HTR-8/SVneo (cell line): ENCODE measurements around the gene RNF126.

Source experiments
- DNase-seq: peaks from one replicate; pipeline ENCODE4 v3.0.0; 2011; ENCODE audit warnings: low spot score, mixed read lengths; ENCODE audit not compliant: insufficient read length
- FAIRE-seq: peaks from 2 replicates; lab custom pipeline; 2011; peaks lifted over from hg19 to GRCh38; lab: Jason Lieb, UNC

The RNF126 gene

DNA sequence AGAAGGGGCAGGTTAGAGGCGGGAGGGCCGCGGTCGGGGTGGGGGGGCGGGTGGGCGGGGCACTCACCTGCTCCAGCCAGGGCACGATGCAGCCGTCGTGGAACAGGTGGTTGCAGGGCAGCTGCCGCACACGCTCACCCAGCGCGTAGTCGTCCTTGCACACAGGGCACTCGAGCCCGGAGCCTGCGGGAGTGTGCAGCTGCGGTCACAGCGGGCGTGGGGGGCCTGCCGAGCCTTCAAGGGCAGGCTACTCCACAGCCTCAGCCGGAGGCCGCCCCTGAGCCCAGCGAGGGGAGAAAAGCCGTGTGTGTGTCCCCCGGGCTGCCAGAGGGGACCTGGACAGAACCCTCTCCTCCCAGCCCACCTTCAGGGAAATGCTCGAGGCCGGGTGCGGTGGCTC, 14.7 kb downstream of the RNF126 start:
- DNase-seq (no peak), FAIRE-seq (no peak)

DNA sequence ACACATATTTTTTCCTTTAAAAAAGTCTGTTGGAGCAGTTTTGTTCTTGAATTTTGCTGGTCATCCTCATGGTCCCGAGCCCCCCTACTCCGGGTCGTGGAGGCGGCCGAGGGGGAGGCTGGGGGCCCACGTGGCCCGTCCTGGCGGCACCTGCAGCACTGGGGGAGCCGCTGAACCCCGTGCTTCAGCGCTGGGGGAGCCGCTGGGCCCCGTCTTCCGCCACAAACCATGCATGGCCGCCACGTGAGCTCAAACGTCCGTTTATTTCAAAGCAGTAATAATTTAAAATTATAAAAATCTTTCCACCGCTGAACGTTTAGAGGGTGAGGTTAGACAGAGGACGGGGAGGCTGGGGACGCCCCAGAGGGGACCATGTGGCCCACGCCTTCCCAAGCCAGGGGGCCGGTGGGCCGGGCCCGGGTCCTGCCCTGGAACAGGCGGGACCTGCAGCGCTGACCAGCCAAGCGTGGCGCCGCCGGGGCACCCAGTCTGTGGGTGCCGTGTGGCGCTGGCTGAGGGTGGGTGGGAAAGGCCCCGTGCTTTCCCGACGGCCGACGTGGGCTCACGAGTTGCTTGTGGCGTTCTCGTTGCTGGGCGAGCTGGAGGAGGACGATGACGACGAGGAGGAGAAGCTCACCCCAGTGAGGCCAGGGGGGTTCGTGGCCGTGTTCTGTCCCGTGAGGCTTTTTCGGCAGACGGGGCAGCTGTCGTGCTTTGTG, 15.3 kb downstream of the RNF126 start:
- FAIRE-seq (no peak), DNase-seq (no peak)

GRCh38 chr19:646779-647565, 16.0 kb downstream of the RNF126 start:
- FAIRE-seq (no peak), DNase-seq (no peak)

GRCh38 chr19:645912-646778, 16.9 kb downstream of the RNF126 start:
- DNase-seq (no peak), FAIRE-seq (no peak)

DNA sequence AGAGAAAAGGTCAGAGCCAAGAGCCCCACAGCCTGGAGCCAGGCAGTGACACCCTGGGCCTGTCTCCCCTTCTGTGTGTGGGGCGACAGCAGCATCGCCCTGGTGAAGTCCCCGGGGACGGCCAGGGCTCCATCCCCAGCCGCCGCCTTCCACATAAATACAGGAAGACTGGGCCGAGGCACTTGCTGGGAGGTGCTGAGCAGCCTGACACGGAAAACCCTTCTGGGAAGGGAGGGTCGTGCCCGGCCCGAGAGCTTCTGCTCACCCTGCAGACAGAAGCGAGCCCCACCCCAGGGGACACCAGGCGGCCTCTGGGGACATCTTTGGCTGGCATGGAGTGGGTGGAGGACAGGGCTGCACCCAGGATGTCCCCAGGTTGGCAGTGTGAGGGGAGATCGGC, 18.2 kb downstream of the RNF126 start:
- DNase-seq, result no peak

GRCh38 chr19:644363-644762, 18.7 kb downstream of the RNF126 start:
- FAIRE-seq, result no peak
- DNase-seq, result no peak

More for the DNA sequence above, 18.2 kb downstream of the RNF126 start:
- FAIRE-seq, result no peak

DNA sequence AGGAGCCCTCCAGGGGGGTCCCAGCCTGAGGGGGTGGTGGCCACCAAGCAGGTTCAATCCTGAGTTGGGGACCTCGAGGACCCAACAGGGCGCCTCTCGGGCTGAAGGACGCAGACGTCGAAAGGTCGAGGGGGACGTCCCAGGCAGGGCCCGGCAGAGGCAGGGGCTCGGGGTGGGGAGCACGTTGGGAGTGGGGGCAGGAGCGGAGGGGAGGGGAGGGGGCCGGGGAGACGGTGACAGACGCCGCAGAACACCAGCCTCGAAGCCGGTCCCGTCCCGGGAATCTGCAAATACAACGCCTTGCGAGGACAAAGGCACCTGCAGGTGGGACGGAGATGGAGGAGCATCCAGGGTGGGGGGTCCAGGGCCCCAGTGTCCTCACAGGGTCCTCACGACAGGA, 19.3 kb downstream of the RNF126 start:
- FAIRE-seq, result no peak

GRCh38 chr19:642767-643727, 20.0 kb downstream of the RNF126 start:
- DNase-seq (no peak), FAIRE-seq (no peak)

More for the DNA sequence above, 19.3 kb downstream of the RNF126 start:
- no peak for DNase-seq

- FAIRE-seq (no peak), DNase-seq (no peak)
Observed at GRCh38 chr19:641702-642101, 21.3 kb downstream of the RNF126 start.

DNA sequence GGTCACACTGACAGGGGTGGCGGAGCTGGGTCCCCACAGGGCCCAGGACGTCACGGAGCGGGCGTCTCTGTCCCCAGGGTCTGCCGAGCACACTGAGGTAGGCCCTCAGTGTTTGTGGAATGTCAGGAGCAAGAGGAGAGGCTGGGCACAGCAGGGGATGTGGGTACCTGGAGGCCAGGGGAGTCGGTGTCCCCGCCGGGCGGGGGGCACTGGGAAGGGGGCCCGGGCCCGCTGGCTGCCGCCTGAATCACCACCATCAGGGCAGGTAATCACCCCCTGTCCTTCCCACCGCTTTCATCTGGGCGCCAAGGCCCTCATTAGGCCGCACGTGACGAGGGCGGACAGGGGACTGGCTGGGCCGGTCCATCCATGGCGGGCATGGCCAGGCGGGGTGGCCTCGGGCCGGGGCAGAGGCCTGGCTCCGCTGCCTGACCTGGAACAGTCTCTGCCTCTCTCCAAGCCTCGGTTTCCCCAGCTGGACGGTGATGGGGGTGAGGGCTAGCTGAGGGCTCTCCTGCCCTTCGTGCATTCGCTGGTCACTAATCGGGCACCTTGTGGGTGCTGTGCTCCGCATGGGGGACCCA, 22.3 kb downstream of the RNF126 start:
- FAIRE-seq (no peak), DNase-seq (no peak)

GRCh38 chr19:640161-640558, 22.9 kb downstream of the RNF126 start:
- DNase-seq, result no peak
- FAIRE-seq, result no peak

GRCh38 chr19:639253-640160, 23.5 kb downstream of the RNF126 start, which contains the start of gene FGF22:
TSS of gene FGF22 (plus strand) at chr19:639879. CDS start at chr19:639926, 47 bp downstream.
- DNase-seq (peak; percentile 91), FAIRE-seq (peak; percentile 38)

DNA sequence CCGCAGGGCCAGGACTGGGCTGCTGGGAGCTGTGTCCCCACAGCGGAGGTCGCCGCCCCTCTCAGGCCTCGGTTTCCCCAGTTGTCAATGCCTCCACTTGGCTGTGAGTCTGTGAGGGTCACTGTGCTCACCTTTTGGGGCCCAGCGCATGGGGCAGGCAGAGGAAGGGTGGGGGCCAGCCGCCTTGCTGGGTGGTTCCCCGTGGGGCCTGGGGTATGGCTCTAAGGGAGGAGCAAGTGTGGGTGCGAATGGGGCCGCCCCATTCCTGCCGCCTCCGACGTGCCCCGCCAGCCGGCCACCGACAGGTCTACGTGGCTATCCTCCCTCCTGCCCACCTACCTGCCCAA, 24.1 kb downstream of the RNF126 start:
- no peak for FAIRE-seq
- no peak for DNase-seq

DNA sequence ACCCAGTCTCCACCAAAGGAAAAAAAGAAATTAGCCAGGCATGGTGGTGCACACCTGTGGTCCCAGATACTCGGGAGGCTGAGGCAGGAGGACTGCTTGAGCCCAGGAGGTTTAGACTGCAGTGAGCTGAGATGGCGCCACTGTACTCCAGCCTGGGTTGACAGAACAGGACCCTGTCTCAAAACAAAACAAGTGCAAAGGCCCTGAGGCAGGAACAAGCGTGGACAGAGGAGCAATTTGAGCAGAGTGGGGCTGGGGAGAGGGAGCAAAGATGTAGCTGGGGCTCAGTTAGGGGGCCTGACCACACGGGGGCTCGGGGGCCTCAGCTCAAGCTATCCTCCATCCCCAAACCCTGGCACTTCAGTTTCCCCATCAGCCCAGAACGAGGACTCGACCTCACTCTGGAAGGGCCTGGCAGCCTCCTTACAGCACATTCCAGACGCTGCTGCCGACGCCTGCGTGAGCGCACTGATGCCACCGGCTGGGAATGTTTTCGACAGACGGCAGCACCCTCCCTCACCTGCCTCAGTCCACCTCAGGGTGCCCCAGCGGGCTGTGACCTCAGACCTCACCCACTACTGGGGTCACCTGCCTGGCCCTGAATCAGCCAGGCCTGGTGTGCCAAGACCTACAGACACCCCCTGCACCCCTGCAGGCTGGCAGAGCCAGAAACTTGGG, 27.9 kb downstream of the RNF126 start:
- FAIRE-seq, result no peak
- DNase-seq, result no peak

DNA sequence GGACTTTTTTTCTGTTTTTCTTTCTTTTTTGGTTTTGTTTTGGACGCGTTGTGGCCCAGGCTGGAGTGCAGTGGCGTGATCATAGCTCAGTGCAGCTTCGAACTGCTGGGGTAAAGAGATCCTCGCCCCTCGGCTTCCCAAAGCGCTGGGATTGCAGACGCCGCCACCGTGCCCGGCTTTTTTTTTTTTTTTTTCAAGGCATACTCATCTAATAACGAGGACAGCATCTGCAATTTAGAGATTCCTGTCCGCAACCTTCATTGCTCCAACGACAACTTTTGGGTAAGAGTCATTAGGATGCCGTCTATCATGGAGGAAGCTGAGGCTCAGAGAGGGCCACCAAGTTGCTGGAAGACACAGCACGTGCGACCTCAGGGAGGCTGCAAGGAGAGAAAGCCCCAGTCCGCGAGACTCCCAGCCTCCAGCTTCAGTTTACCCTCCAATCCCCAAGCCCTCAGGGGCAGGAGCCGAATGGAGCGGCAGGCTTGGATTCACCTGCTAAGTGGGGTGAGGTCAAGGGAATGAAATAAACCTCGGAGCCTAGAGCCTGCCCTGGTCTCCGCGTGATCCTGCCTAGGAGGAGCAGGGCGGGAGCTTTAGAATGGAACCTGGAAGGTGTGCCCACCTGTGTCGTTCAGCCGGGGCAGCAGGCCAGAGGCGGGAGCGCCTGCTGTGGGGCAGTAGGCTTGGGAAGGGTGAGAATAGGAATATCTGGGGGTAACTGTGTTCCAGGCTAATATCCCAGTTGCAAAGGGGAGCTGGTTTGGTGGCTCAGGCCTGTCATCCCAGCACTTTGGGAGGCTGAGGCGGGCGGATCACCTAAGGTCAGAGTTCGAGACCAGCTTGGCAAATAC, 29.0 kb downstream of the RNF126 start:
- FAIRE-seq (no peak), DNase-seq (no peak)

- peak; percentile 63 for FAIRE-seq
- peak; percentile 100 for DNase-seq
Observed at GRCh38 chr19:633068-633785, 29.8 kb downstream of the RNF126 start, which contains the start of gene POLRMT. TSS of gene POLRMT (minus strand) at chr19:633537. CDS start at chr19:633512, 25 bp downstream.
